Jurkat, Clone E6-1 (cell line): Measurements from ENCODE around the gene KDM6A.
"Not testable (repeated sequence)": the region's sequence is repeated elsewhere in the genome, so short reads cannot be mapped to it uniquely, and the experiment has no call there.

Experiments
- DNase-seq: peaks from one replicate; pipeline ENCODE4 v3.0.0-alpha.2; 2011; ENCODE audit warnings: low read depth, low spot score
- H3K4me3 ChIP-seq: 2 replicates; pipeline ENCODE4 v1.5.1; 2011; ENCODE audit warnings: mild to moderate bottlenecking, low read length, control low read depth, moderate library complexity

KDM6A gene

GRCh38 chrX:45134775-45135174 is 261.8 kb downstream of the KDM6A start:
- no peak overlapping the region for H3K4me3 ChIP-seq
- DNase-seq = no peak

- not testable (repeated sequence) for DNase-seq, H3K4me3 ChIP-seq
Observed at GRCh38 chrX:45135391-45136075, 262.5 kb downstream of the KDM6A start.

- no peak for DNase-seq
Observed at GRCh38 chrX:45137531-45137930, 264.5 kb downstream of the KDM6A start.

DNA sequence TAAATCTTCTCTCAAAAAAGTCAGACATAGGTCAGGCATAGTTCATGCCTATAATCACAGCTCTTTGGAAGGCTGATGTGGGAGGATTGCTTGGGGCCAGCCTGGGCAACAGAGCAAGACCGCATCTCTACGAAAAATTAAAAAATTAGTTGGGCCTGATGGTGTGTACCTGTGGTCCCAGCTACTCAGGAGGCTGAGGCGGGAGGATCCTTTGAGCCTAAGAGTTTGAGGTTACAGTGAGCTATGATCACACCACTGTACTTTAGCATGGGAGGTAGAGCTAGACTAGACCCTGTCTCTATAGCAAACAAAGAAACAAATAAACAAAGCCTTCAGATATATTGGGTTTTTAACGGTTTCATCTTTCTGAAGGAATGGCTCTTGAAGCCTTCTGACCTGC is 265.5 kb downstream of the KDM6A start:
- no peak for DNase-seq
- no peak overlapping the region for H3K4me3 ChIP-seq

More at GRCh38 chrX:45137531-45137930, 264.5 kb downstream of the KDM6A start:
- no peak overlapping the region for H3K4me3 ChIP-seq

DNA sequence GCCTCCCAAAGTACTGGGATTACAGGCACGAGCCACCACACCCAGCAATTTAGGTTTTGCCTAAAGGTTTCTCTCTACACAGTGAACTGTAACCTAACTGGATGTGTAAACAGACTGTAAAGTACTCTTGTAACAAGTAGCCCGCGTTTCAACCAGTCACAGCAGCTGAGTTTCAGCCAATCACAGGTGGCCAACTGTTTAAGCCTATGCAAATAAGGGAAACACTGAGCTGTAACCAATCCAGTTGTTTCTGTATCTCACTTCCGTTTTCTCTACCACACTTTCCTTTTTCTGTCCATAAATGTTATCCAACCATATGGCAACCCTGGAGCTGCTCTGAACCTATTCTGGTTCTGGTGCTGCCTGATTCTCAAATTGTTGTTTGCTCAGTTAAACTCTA is 267.8 kb downstream of the KDM6A start:
- DNase-seq = no peak

GRCh38 chrX:45142185-45142584 is 269.2 kb downstream of the KDM6A start:
- no peak for DNase-seq
- no peak overlapping the region for H3K4me3 ChIP-seq

More for the DNA sequence above, 267.8 kb downstream of the KDM6A start:
- no peak overlapping the region for H3K4me3 ChIP-seq

DNA sequence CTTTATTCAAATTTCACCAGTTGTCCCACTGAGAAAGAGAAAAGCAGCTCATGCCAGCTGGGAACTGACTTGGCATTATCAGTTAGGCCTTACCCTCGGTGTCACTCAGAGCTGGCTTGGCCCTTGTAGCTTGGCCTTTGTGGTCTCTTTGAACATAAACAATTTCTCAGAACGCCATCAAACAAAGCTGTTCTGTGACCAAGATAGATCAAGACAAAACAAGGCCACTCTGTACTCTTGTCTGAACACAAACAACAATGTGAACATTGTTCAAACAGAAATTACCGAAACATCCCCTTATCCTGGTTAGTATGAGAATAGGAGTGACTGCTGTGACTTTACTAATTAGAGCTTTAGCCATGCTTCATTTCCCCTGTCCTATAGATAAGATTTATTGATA is 270.5 kb downstream of the KDM6A start:
- no peak for DNase-seq
- H3K4me3 ChIP-seq = no peak overlapping the region

GRCh38 chrX:45145492-45146215 is 272.7 kb downstream of the KDM6A start:
- no peak overlapping the region for H3K4me3 ChIP-seq
- DNase-seq = no peak

DNA sequence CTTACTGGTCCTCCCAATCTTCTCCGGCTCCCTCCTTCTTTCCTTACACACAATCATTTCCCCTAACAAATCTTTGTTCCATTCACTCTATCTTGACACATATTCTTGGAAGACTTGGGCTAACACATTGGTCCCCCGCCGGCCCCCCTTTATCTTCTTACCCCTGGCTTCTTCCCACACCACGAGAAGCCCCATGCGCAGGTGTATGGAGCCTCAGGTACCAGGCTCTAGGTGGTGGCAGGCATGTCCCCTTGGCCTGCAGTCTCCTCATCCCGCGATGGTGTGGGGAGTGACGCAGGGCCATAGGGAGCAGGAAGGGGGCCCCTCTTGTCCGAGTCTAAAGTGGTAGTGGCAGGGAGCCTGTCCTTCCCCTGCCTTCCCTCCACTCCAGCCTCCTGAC is 277.8 kb downstream of the KDM6A start:
- H3K4me3 ChIP-seq = no peak overlapping the region
- DNase-seq = no peak

DNA sequence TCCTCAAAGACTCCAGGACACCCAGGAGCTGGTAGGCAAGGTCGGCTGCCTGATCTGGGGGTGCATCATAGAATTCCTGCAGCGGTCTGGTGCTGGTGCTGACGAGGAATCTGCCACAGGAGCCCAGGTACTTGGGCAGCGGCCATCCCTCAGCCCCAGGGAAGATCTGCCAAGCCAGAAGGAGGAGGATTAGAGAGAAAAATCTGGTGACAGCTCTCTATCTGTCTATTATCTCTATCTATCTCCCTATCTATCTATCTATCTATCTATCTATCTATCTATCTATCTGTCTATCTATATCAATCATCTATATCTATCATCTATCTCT is 281.0 kb downstream of the KDM6A start:
- no peak overlapping the region for H3K4me3 ChIP-seq
- DNase-seq = no peak

GRCh38 chrX:45154462-45154861 is 281.5 kb downstream of the KDM6A start:
- no peak overlapping the region for H3K4me3 ChIP-seq
- DNase-seq = no peak

DNA sequence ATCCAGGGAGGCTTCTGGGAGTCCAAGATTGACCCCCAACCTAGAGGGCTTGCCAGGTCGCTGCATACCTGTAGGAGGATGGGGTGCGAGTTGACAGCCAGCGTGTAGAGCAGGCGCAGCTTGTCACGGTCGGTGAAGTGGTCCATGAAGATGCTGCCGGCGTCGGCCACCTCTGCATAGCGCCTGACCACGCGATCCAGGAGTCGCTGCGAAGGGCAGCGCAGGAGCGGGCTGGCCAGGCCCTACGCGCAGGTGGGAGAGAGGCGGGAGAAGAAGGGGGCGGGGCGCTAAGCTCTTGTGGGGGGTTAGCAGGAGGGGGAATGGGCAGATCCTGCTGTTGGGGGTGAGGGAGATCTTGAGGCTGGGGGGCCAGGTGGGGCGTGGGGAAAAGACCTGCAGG is 284.7 kb downstream of the KDM6A start:
- H3K4me3 ChIP-seq = no peak overlapping the region
- no peak for DNase-seq
